ENCODE data around the gene ACSL5. TPM values are rescaled to one million over a fixed set of nuclear protein-coding genes. Genes with fewer than 3 reads are reported as not detected.
A peak's percentile ranks its signal among the peaks of the same experiment; 100 is the strongest.

ACSL5 gene
- total RNA-seq, 1 experiment from 2014 or later = 63.6 TPM

- H3K27me3 ChIP-seq (ENCODE audit: low read length) = no peaks in the 10 kb centered on the region
- DNase-seq = no peak
- H3K4me3 ChIP-seq (ENCODE audit: low read length) = no peak overlapping the region
- H3K27ac ChIP-seq (ENCODE audit: low read length) = no peak overlapping the region; the same call in 1 of the 2 replicates
- peaks cover 53% of the 10 kb centered on the region; the same call in 1 of the 2 replicates for H3K36me3 ChIP-seq (ENCODE audit: insufficient read depth, low read length)
- H3K4me1 ChIP-seq (ENCODE audit: low read length) = peaks cover 30% of the 10 kb centered on the region
- H3K4me2 ChIP-seq (ENCODE audit: low read depth, low read length, poor library complexity, severe bottlenecking) = no peak overlapping the region
- H4K20me1 ChIP-seq (ENCODE audit: insufficient read depth, low read depth, low read length) = no peaks in the 10 kb centered on the region; the same call in 1 of the 2 replicates
- H3K9me3 ChIP-seq (ENCODE audit: low read length) = no peaks in the 10 kb centered on the region
- no peak overlapping the region for H3K9ac ChIP-seq (ENCODE audit: low read length)
- H2AFZ ChIP-seq (ENCODE audit: low read length) = no peak overlapping the region
- peaks cover 42% of the 10 kb centered on the region for H3K79me2 ChIP-seq (ENCODE audit: low read length)
- H3K9me2 ChIP-seq (replicated peaks; ENCODE audit: insufficient read depth, low read length) = no peaks in the 10 kb centered on the region
These were observed 68.1 kb downstream of the ACSL5 start for GRCh38 chr10:112442063-112442462.

DNA sequence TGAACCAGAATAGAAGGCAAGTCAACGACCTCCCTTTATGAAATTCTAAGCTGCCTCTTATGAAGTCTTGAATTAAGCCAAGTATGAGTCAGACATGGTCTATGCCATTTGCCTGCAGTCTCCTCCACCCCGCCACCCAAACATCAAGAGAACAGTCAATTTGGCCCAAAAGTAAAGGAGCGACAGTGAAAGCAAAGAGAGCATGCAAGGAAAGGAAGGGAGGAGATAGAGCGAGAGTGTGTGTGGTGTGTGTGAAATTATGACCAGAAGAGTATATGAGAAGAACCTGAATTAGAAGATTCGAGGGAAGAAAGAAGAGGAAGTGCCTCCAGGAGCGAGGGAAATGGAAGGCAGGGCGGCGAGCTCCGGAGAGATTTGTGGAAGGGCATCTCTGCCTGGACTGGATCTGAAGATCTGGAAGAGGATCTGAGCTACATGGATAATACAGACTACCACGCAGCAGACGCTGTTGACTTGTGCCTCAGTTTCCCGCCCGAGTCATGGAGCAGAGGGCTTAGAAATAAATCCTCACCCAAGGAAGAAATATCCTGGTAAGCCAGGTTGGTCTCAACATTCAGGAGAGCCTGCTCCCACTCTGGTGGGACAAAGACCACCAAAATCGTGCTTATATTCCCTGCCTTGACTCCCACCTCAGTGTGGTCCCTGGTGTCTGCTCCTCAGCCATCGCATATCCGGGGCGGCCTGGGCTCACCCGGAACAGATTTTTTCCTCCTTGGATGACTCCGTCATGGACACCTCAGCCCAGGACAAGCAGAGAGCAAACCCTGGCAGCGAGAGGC lies 72.3 kb downstream of the ACSL5 start:
- Histone ChIP-seq H3K36me3 (ENCODE audit: insufficient read depth, low read length) (peaks cover 35% of the 10 kb centered on the region; the same call in 1 of the 2 replicates), H3K79me2 (ENCODE audit: low read length) (peaks cover 84% of the 10 kb centered on the region), H3K4me3 (ENCODE audit: low read length) (peak overlapping the region; percentile 97), H3K4me2 (ENCODE audit: low read depth, low read length, poor library complexity, severe bottlenecking) (peak overlapping the region; percentile 75), H3K27me3 (ENCODE audit: low read length) (no peaks in the 10 kb centered on the region), H2AFZ (ENCODE audit: low read length) (peak overlapping the region; percentile 70; the same call in 1 of the 2 replicates), H3K4me1 (ENCODE audit: low read length) (peaks cover 56% of the 10 kb centered on the region), H3K27ac (ENCODE audit: low read length) (peak overlapping the region; percentile 47; the same call in 1 of the 2 replicates), H4K20me1 (ENCODE audit: insufficient read depth, low read depth, low read length) (no peaks in the 10 kb centered on the region; the same call in 1 of the 2 replicates), H3K9ac (ENCODE audit: low read length) (peak overlapping the region; percentile 95), H3K9me2 (replicated peaks; ENCODE audit: insufficient read depth, low read length) (no peaks in the 10 kb centered on the region), H3K9me3 (ENCODE audit: low read length) (no peaks in the 10 kb centered on the region)
- DNase-seq = peak; percentile 60

DNA sequence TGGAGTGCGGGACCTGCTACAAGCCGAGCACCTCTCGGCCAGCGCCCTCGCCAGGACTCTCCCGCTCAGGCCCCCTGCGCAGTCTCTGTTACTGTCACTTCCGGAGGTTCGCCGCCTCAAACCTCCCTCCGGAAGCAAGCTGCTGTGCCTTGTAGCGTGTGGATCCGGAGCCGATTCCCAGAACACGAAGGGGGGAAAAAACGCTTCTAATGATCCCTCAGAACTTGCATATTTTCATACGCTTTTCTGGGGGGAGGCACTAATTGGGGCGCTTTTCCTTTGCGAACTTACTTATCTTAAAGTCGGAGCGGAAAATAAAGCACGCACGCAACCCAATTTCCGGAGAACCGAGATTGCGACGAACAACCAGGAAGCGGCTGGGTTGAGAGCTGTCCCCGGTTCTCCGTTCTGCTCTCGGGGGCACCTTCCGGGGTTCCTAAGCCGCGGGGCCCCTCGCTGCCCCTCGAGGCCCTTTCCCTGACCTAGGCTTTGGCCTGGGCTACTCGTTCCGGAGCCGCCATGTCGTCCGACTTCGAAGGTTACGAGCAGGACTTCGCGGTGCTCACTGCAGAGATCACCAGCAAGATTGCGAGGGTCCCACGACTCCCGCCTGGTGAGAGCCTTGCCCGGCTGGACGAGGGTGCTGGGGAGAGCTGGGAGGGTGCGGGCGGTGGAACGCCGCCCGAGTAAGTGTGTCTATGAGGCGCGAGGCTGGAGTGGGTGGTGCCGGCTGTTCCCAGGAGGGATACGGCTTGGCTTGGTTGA lies 73.1 kb downstream of the ACSL5 start, which contains the start of the genes VTI1A and ZDHHC6:
Gene VTI1A, plus strand, starts transcription at position 361 of the 765 bp plus-strand sequence. Its CDS starts 159 bp downstream, at position 520.
Gene ZDHHC6, minus strand, starts transcription at position 60 of the 765 bp plus-strand sequence. CDS start 1,478 bp downstream, outside the sequence.
- H3K4me3 ChIP-seq (ENCODE audit: low read length) = peak within 1 kb of the TSS; percentile 97
- H3K9ac ChIP-seq (ENCODE audit: low read length) = peak within 1 kb of the TSS; percentile 95
- no peaks in the 10 kb centered on the region for H3K27me3 ChIP-seq (ENCODE audit: low read length)
- no peaks in the 10 kb centered on the region; the same call in 1 of the 2 replicates for H4K20me1 ChIP-seq (ENCODE audit: insufficient read depth, low read depth, low read length)
- H3K9me2 ChIP-seq (replicated peaks; ENCODE audit: insufficient read depth, low read length) = no peaks in the 10 kb centered on the region
- H3K9me3 ChIP-seq (ENCODE audit: low read length) = no peaks in the 10 kb centered on the region
- peaks cover 89% of the 10 kb centered on the region for H3K79me2 ChIP-seq (ENCODE audit: low read length)
- peak within 1 kb of the TSS; percentile 89; the same call in 1 of the 2 replicates for H2AFZ ChIP-seq (ENCODE audit: low read length)
- peak within 1 kb of the TSS; percentile 74 for H3K27ac ChIP-seq (ENCODE audit: low read length)
- peak within 1 kb of the TSS; percentile 75 for H3K4me2 ChIP-seq (ENCODE audit: low read depth, low read length, poor library complexity, severe bottlenecking)
- H3K36me3 ChIP-seq (ENCODE audit: insufficient read depth, low read length) = peaks cover 32% of the 10 kb centered on the region; the same call in 1 of the 2 replicates
- peak; percentile 95 for DNase-seq
- peaks cover 63% of the 10 kb centered on the region for H3K4me1 ChIP-seq (ENCODE audit: low read length)

GRCh38 chr10:112447620-112447928 lies 73.7 kb downstream of the ACSL5 start:
- Histone ChIP-seq H3K4me2 (ENCODE audit: low read depth, low read length, poor library complexity, severe bottlenecking) (peak overlapping the region; percentile 75), H3K27ac (ENCODE audit: low read length) (peak overlapping the region; percentile 74; the same call in 1 of the 2 replicates), H3K36me3 (ENCODE audit: insufficient read depth, low read length) (peaks cover 26% of the 10 kb centered on the region; the same call in 1 of the 2 replicates), H3K9me2 (replicated peaks; ENCODE audit: insufficient read depth, low read length) (no peaks in the 10 kb centered on the region), H3K4me3 (ENCODE audit: low read length) (peak overlapping the region; percentile 97), H3K9ac (ENCODE audit: low read length) (peak overlapping the region; percentile 95), H3K9me3 (ENCODE audit: low read length) (no peaks in the 10 kb centered on the region), H3K27me3 (ENCODE audit: low read length) (no peaks in the 10 kb centered on the region), H4K20me1 (ENCODE audit: insufficient read depth, low read depth, low read length) (no peaks in the 10 kb centered on the region; the same call in 1 of the 2 replicates), H3K4me1 (ENCODE audit: low read length) (peaks cover 58% of the 10 kb centered on the region), H2AFZ (ENCODE audit: low read length) (no peak overlapping the region), H3K79me2 (ENCODE audit: low read length) (peaks cover 90% of the 10 kb centered on the region)
- DNase-seq = no peak

DNA sequence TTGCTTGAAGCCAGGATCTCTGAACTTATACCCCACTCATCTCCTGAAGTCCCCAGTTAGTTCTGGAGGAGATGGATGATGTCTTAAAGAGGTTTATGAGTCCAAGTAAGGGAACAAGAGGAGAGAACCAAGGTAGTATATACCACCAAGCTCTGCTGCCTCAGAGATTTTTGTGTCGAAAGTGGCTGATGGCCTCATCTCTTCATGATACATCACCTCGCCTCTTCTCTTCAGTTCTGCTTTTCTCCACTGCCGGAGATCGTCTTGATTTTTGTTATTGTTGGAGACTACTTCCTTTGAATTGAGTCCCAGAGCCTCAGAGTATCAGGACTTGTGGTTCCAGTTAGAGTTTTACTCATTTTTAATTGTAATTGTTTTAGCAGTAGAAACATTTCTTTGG lies 75.0 kb downstream of the ACSL5 start:
- Histone ChIP-seq H3K36me3 (ENCODE audit: insufficient read depth, low read length) (peaks cover 16% of the 10 kb centered on the region; the same call in 1 of the 2 replicates), H4K20me1 (ENCODE audit: insufficient read depth, low read depth, low read length) (no peaks in the 10 kb centered on the region; the same call in 1 of the 2 replicates), H3K4me2 (ENCODE audit: low read depth, low read length, poor library complexity, severe bottlenecking) (peak overlapping the region; percentile 75), H3K9me2 (replicated peaks; ENCODE audit: insufficient read depth, low read length) (no peaks in the 10 kb centered on the region), H3K27me3 (ENCODE audit: low read length) (no peaks in the 10 kb centered on the region), H3K27ac (ENCODE audit: low read length) (no peak overlapping the region), H2AFZ (ENCODE audit: low read length) (no peak overlapping the region), H3K9ac (ENCODE audit: low read length) (no peak overlapping the region), H3K4me3 (ENCODE audit: low read length) (peak overlapping the region; percentile 97; the same call in 1 of the 2 replicates), H3K9me3 (ENCODE audit: low read length) (no peaks in the 10 kb centered on the region), H3K4me1 (ENCODE audit: low read length) (peaks cover 65% of the 10 kb centered on the region), H3K79me2 (ENCODE audit: low read length) (peaks cover 97% of the 10 kb centered on the region)
- DNase-seq = no peak

DNA sequence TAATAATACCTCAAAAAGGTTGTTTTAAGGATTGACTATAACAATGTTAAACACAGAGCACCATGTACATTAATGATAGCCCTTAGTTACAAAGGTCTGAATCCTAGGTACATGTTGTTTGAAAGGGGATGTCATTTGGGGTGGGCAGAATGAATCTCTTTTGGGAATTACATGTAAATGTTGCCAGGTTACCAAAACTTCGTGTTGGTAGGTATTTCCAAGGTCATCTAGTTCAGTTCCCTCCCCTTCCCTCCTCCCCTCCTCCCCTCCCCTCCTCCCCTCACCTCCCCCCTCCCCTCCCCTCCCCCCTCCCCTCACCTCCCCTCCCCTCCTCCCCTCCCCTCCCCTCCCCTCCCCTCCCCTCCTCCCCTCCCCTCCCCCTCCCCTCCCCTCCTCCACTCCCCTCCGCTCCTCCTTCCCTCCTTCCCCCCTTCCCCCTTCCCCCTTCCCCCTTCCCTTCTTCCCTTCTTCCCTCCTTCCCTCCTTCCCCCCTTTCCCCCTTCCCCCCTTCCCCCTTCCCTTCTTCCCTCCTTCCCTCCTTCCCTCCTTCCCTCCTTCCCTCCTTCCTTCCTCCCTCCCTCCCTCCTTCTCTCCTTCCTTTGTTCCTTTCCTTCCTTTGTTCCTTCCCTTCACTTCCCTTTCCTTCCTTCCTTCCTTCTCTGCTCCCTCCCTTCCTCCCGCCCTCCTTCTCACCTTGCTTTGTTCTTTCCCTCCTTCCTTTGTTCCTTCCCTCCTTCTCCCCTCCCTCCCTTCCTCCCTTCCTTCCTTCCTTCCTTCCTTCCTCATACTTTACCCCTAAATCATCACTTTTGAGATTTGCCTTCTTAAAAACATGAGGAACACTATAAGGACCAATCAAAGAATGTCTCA lies 81.2 kb downstream of the ACSL5 start:
- Histone ChIP-seq H3K27me3 (ENCODE audit: low read length) (no peaks in the 10 kb centered on the region), H4K20me1 (ENCODE audit: insufficient read depth, low read depth, low read length) (no peaks in the 10 kb centered on the region), H3K27ac (ENCODE audit: low read length) (no peak overlapping the region), H3K9me2 (replicated peaks; ENCODE audit: insufficient read depth, low read length) (no peaks in the 10 kb centered on the region), H3K79me2 (ENCODE audit: low read length) (peaks cover 85% of the 10 kb centered on the region), H3K4me2 (ENCODE audit: low read depth, low read length, poor library complexity, severe bottlenecking) (no peak overlapping the region), H2AFZ (ENCODE audit: low read length) (no peak overlapping the region), H3K4me3 (ENCODE audit: low read length) (no peak overlapping the region), H3K36me3 (ENCODE audit: insufficient read depth, low read length) (no peaks in the 10 kb centered on the region), H3K9ac (ENCODE audit: low read length) (no peak overlapping the region), H3K4me1 (ENCODE audit: low read length) (peaks cover 31% of the 10 kb centered on the region), H3K9me3 (ENCODE audit: low read length) (no peaks in the 10 kb centered on the region)
- no peak for DNase-seq

- Histone ChIP-seq H3K27ac (ENCODE audit: low read length) (no peak overlapping the region), H3K9ac (ENCODE audit: low read length) (no peak overlapping the region), H3K79me2 (ENCODE audit: low read length) (peaks cover 81% of the 10 kb centered on the region), H2AFZ (ENCODE audit: low read length) (no peak overlapping the region), H3K4me3 (ENCODE audit: low read length) (no peak overlapping the region), H3K9me2 (replicated peaks; ENCODE audit: insufficient read depth, low read length) (no peaks in the 10 kb centered on the region), H3K9me3 (ENCODE audit: low read length) (no peaks in the 10 kb centered on the region), H3K27me3 (ENCODE audit: low read length) (no peaks in the 10 kb centered on the region), H4K20me1 (ENCODE audit: insufficient read depth, low read depth, low read length) (no peaks in the 10 kb centered on the region), H3K4me1 (ENCODE audit: low read length) (peaks cover 17% of the 10 kb centered on the region), H3K4me2 (ENCODE audit: low read depth, low read length, poor library complexity, severe bottlenecking) (no peak overlapping the region), H3K36me3 (ENCODE audit: insufficient read depth, low read length) (no peaks in the 10 kb centered on the region)
- DNase-seq = peak; percentile 62
These were observed 82.6 kb downstream of the ACSL5 start for GRCh38 chr10:112456533-112456932.
